ENCODE measurements around the gene NOLC1. TPM values are rescaled to one million over a fixed set of nuclear protein-coding genes. Genes with fewer than 3 reads are reported as not detected.

The NOLC1 gene
- total and polyA plus RNA-seq, 2 of the 13 experiments (the other 11 are each of a cell fraction or from before 2014, with no cell fraction given): 50.6 to 81.0 TPM

GRCh38 chr10:102120142-102120990 is 31.8 kb upstream of the NOLC1 start, which contains the start of gene LDB1 (continued):
- TF ChIP-seq ZBTB10 (CRISPR knock-in tag; IDR thresholded peaks at IDR 0.05; ENCODE audit: borderline replicate concordance) (no peak), GRHL1 (CRISPR knock-in tag; conservative IDR thresholded peaks at IDR 0.05) (no peak), PREB (CRISPR knock-in tag; IDR thresholded peaks at IDR 0.05) (no peak), ZNF430 (CRISPR knock-in tag; IDR thresholded peaks at IDR 0.05) (0 out of 2 replicates have a peak, but pooled peaks have one; percentile 45), AGO2 (optimal IDR thresholded peaks at IDR 0.05; ENCODE audit: low read depth, low read length) (no peak), ZNF776 (CRISPR knock-in tag; IDR thresholded peaks at IDR 0.05) (no peak), TBX2 (CRISPR knock-in tag; IDR thresholded peaks at IDR 0.05; ENCODE audit: borderline replicate concordance) (no peak; the same call in 1 of the 2 replicates), ZNF773 (CRISPR knock-in tag; IDR thresholded peaks at IDR 0.05; ENCODE audit: borderline replicate concordance) (no peak), WIZ (CRISPR knock-in tag; IDR thresholded peaks at IDR 0.05) (no peak), XRCC5 (optimal IDR thresholded peaks at IDR 0.05; ENCODE audit: low read length) (peak; percentile 31), ZMYM3 (CRISPR knock-in tag; IDR thresholded peaks at IDR 0.05) (no peak), TEAD3 (CRISPR knock-in tag; optimal IDR thresholded peaks at IDR 0.05; ENCODE audit: borderline replicate concordance) (no peak), MEF2D (CRISPR knock-in tag; IDR thresholded peaks at IDR 0.05) (0 out of 2 replicates have a peak, but pooled peaks have one; percentile 1), CCAR2 (optimal IDR thresholded peaks at IDR 0.05; ENCODE audit: low read depth, low read length) (no peak), POGK (CRISPR knock-in tag; conservative IDR thresholded peaks at IDR 0.05) (peak; percentile 74; the same call in 1 of the 2 replicates), SIN3B (IDR thresholded peaks at IDR 0.05; ENCODE audit: low read length) (no peak), GMEB2 (CRISPR knock-in tag; IDR thresholded peaks at IDR 0.05; ENCODE audit: low read depth) (0 out of 2 replicates have a peak, but pooled peaks have one; percentile 41), SMYD3 (CRISPR knock-in tag; IDR thresholded peaks at IDR 0.05) (no peak), CBX1 (IDR thresholded peaks at IDR 0.05; ENCODE audit: low read depth) (no peak), ZNF547 (CRISPR knock-in tag; IDR thresholded peaks at IDR 0.05) (0 out of 2 replicates have a peak, but pooled peaks have one; percentile 25)

All from HepG2 (cell line).